ENCODE measurements around the gene SLC17A7.

Gene SLC17A7

DNA sequence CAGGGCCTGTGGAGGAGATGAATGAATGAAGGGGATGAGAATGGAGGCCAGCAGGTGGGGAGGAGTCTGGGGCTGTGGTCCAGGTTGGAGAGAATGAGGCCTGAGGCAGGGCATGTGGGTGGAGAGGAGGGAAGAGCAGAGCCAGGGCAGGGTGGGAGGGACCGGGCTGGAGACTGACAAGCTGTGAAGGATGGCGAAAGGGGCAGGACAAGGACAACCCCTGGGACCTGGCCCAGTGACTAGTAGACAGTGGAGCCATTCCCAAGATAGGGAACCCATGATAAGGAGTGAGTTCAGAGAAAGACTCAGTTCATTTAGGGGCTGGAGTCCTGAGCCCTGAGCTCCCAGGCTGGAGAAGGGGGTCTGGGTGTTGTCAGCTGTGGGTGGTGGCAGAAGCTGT is 21.1 kb downstream of the SLC17A7 start:
- peak overlapping the region in 1 of 3 experiments; percentile 9 for H3K4me3 Mint-ChIP-seq
- no peak overlapping the region for H3K27ac Mint-ChIP-seq
- TF ChIP-seq, protein P1, sequence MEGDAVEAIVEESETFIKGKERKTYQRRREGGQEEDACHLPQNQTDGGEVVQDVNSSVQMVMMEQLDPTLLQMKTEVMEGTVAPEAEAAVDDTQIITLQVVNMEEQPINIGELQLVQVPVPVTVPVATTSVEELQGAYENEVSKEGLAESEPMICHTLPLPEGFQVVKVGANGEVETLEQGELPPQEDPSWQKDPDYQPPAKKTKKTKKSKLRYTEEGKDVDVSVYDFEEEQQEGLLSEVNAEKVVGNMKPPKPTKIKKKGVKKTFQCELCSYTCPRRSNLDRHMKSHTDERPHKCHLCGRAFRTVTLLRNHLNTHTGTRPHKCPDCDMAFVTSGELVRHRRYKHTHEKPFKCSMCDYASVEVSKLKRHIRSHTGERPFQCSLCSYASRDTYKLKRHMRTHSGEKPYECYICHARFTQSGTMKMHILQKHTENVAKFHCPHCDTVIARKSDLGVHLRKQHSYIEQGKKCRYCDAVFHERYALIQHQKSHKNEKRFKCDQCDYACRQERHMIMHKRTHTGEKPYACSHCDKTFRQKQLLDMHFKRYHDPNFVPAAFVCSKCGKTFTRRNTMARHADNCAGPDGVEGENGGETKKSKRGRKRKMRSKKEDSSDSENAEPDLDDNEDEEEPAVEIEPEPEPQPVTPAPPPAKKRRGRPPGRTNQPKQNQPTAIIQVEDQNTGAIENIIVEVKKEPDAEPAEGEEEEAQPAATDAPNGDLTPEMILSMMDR (IDR thresholded peaks at IDR 0.05; ENCODE audit: unreplicated experiment in 3 of 3): no peak
- H3K4me1 Mint-ChIP-seq: peaks cover 45% of the 10 kb centered on the region
- no peaks in the 10 kb centered on the region for H3K36me3 Mint-ChIP-seq (ENCODE audit: low read depth)
- peaks cover 86% of the 10 kb centered on the region for H3K27me3 Mint-ChIP-seq (ENCODE audit: low read depth)
- peaks cover 3% of the 10 kb centered on the region for H3K9me3 Mint-ChIP-seq

- TF ChIP-seq, protein P1 (IDR thresholded peaks at IDR 0.05; ENCODE audit: unreplicated experiment in 3 of 3): no peak
- H3K9me3 Mint-ChIP-seq: peaks cover 3% of the 10 kb centered on the region
- no peak overlapping the region for H3K4me3 Mint-ChIP-seq
- H3K27ac Mint-ChIP-seq: no peak overlapping the region
- H3K4me1 Mint-ChIP-seq: peaks cover 46% of the 10 kb centered on the region
- peaks cover 76% of the 10 kb centered on the region for H3K27me3 Mint-ChIP-seq (ENCODE audit: low read depth)
- no peaks in the 10 kb centered on the region for H3K36me3 Mint-ChIP-seq (ENCODE audit: low read depth)
Measured at GRCh38 chr19:49419173-49419572, 22.2 kb downstream of the SLC17A7 start.

- Mint-ChIP-seq H3K36me3 (ENCODE audit: low read depth) (no peaks in the 10 kb centered on the region), H3K27me3 (ENCODE audit: low read depth) (peaks cover 69% of the 10 kb centered on the region), H3K9me3 (peaks cover under 1% of the 10 kb centered on the region), H3K4me1 (peaks cover 47% of the 10 kb centered on the region), H3K4me3 (no peak overlapping the region), H3K27ac (no peak overlapping the region)
- TF ChIP-seq, protein P1 (IDR thresholded peaks at IDR 0.05; ENCODE audit: unreplicated experiment in 3 of 3): no peak
Measured at GRCh38 chr19:49418511-49418910, 22.8 kb downstream of the SLC17A7 start.

- H3K4me3 Mint-ChIP-seq: no peak overlapping the region
Measured at GRCh38 chr19:49417088-49417487, 24.2 kb downstream of the SLC17A7 start.

GRCh38 chr19:49415810-49416200 is 25.5 kb downstream of the SLC17A7 start:
- Mint-ChIP-seq H3K27ac (peak overlapping the region in 1 of 3 experiments; percentile 41), H3K4me1 (peaks cover 49% of the 10 kb centered on the region), H3K4me3 (no peak overlapping the region), H3K27me3 (ENCODE audit: low read depth) (peaks cover 49% of the 10 kb centered on the region), H3K9me3 (no peaks in the 10 kb centered on the region), H3K36me3 (ENCODE audit: low read depth) (no peaks in the 10 kb centered on the region)
- TF ChIP-seq, protein P1 (IDR thresholded peaks at IDR 0.05; ENCODE audit: unreplicated experiment in 3 of 3): no peak

More at GRCh38 chr19:49417088-49417487, 24.2 kb downstream of the SLC17A7 start:
- H3K9me3 Mint-ChIP-seq: no peaks in the 10 kb centered on the region
- H3K27me3 Mint-ChIP-seq (ENCODE audit: low read depth): peaks cover 56% of the 10 kb centered on the region
- TF ChIP-seq, protein P1 (IDR thresholded peaks at IDR 0.05; ENCODE audit: unreplicated experiment in 3 of 3): no peak
- no peak overlapping the region for H3K27ac Mint-ChIP-seq
- no peaks in the 10 kb centered on the region for H3K36me3 Mint-ChIP-seq (ENCODE audit: low read depth)
- peaks cover 53% of the 10 kb centered on the region for H3K4me1 Mint-ChIP-seq

GRCh38 chr19:49415102-49415809 is 26.1 kb downstream of the SLC17A7 start:
- no peaks in the 10 kb centered on the region for H3K36me3 Mint-ChIP-seq (ENCODE audit: low read depth)
- TF ChIP-seq, protein P1 (IDR thresholded peaks at IDR 0.05; ENCODE audit: unreplicated experiment in 3 of 3): no peak
- H3K27ac Mint-ChIP-seq: peak overlapping the region in 2 of 3 experiments; percentile 40 to 46
- H3K27me3 Mint-ChIP-seq (ENCODE audit: low read depth): peaks cover 44% of the 10 kb centered on the region
- no peaks in the 10 kb centered on the region for H3K9me3 Mint-ChIP-seq
- peaks cover 45% of the 10 kb centered on the region for H3K4me1 Mint-ChIP-seq
- H3K4me3 Mint-ChIP-seq: no peak overlapping the region

Data from nephron (organoid).